Measurements from ENCODE around the gene SNPH. TPM values are rescaled to one million over a fixed set of nuclear protein-coding genes. Genes with fewer than 3 reads are reported as not detected.
"Not testable (repeated sequence)": the region's sequence is repeated elsewhere in the genome, so short reads cannot be mapped to it uniquely, and the experiment has no call there.

SNPH gene
- total and polyA plus RNA-seq, 2 of the 8 experiments (the other 6 are each of a cell fraction or from before 2014, with no cell fraction given) = 0.98 to 4.9 TPM

DNA sequence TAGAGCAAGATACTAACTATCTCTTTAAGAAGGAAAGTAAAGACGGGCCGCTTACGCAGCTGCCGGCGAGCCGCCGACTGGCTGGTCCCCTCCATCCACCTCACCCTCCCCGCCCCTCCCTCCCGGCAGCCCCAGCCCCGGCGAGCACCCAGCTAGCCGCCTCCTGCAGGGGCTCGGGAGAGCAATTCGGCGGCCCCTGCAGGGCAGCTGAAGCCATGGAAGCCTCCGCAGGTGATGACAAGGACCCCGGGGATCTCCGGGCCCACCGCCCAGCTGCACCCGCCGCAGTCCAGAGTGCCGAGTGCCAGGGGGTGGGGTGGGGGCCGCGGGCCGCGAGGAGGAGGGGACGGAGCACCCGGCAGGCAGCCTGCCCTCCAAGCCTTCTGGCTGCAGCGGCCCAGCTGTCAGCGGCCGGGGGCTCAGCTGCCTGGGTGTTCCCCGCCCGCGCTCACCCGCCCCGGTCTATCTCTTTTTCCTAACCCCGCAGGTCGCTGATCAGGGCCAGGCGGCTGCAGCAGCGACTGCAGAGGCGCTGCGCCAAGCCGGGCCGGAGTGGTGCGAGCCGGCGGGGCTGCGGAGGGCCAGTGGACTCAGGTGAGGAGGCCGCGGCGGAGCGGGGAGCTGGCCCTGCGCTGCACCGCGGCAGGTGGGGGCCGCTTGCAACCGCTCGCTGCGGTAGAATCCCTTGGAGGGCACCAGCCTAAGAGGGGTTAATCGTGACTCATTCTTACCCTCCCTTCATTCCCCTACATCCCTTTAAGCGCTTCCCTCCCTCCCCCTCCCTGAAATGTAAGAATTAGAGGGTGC is at the start of gene SNPH (continued):
- TF ChIP-seq JUND (IDR thresholded peaks at IDR 0.05; ENCODE audit: low read length) = peak; percentile 92
- no peak for TF ChIP-seq TAF7 (optimal IDR thresholded peaks at IDR 0.05; ENCODE audit: borderline replicate concordance, low read depth, low read length)

GRCh38 chr20:1216527-1217427 is 49.3 kb upstream of the SNPH start:
- POLR2A ChIA-PET (ENCODE audit: partially characterized antibody) = interaction anchor here (1.2 to 1.3 kb wide), 2 partner anchors 9 to 21 kb away, joined by 4 read pairs; no protein-coding TSS in a partner anchor
- not testable (repeated sequence) for H2BK15ac ChIP-seq (ENCODE audit: low read length); FAIRE-seq; H4K5ac ChIP-seq (ENCODE audit: insufficient read length, low read depth, low read length); H3K23me2 ChIP-seq (ENCODE audit: low read depth, low read length); H3K79me1 ChIP-seq (ENCODE audit: low read depth, low read length); H3K4ac ChIP-seq (replicated peaks; ENCODE audit: insufficient read length, low read depth, low read length); H3K4me2 ChIP-seq (ENCODE audit: insufficient read depth in 1 of 2, low read depth in 2 of 2, low read length in 2 of 2); H3K56ac ChIP-seq (replicated peaks; ENCODE audit: insufficient read length, low read depth, low read length); H4K91ac ChIP-seq (replicated peaks; ENCODE audit: insufficient read length, low read length); H2BK12ac ChIP-seq (ENCODE audit: low read depth, low read length); H3K23ac ChIP-seq (ENCODE audit: insufficient read length); H4K8ac ChIP-seq (ENCODE audit: extremely low read depth, insufficient read depth, low read length); H3K18ac ChIP-seq (ENCODE audit: extremely low read depth, low read length); H2BK20ac ChIP-seq (ENCODE audit: low read length); H4K20me1 ChIP-seq (replicated peaks in 1 of 2; ENCODE audit: control insufficient read depth in 1 of 2, insufficient read depth in 2 of 2, low read length in 2 of 2); H3K27ac ChIP-seq (ENCODE audit: low read depth, low read length); DNase-seq (ENCODE audit: low read depth in 1 of 2, low spot score in 2 of 2); H3K9ac ChIP-seq (replicated peaks in 1 of 4; ENCODE audit: extremely low read depth in 1 of 4, low read depth in 3 of 4, low read length in 3 of 4); H3K14ac ChIP-seq (ENCODE audit: insufficient read length); H2BK5ac ChIP-seq (ENCODE audit: low read depth, low read length); H2AK5ac ChIP-seq (ENCODE audit: low read depth, low read length); H3K4me3 ChIP-seq (ENCODE audit: extremely low read depth in 1 of 4, insufficient read depth in 2 of 4, low read depth in 3 of 4, low read length in 4 of 4); H2AFZ ChIP-seq (ENCODE audit: low read length); H3K79me2 ChIP-seq (ENCODE audit: control insufficient read depth in 1 of 2, insufficient read depth in 2 of 2, low read length in 2 of 2); H3K36me3 ChIP-seq (ENCODE audit: control insufficient read depth in 2 of 4, insufficient read depth in 4 of 4, low read length in 3 of 4); H3K27me3 ChIP-seq (replicated peaks in 1 of 4; ENCODE audit: control insufficient read depth in 3 of 4, extremely low read depth in 1 of 4, insufficient read depth in 3 of 4, low read length in 3 of 4); H2BK120ac ChIP-seq (replicated peaks; ENCODE audit: low read depth, low read length); H3K9me3 ChIP-seq (ENCODE audit: insufficient read depth in 2 of 2, low read depth in 1 of 2, low read length in 1 of 2)
- 85% methylated on average over 19 of the region's 19 CpGs; no CpG with 5 or more reads in 1 of the 2 experiments for WGBS, 2 experiments (ENCODE audit: extremely low coverage in 1 of 2, insufficient coverage in 1 of 2, insufficient read length in 1 of 2, insufficient replicate concordance in 2 of 2, low coverage in 1 of 2, low lambda C conversion rate in 2 of 2, missing lambda C conversion rate in 1 of 2)
- peaks cover 0 to 10% (median 0%) of the 10 kb centered on the region in 4 experiments; a peak in 3 of 7 replicates for H3K4me1 ChIP-seq (replicated peaks in 1 of 4; ENCODE audit: control insufficient read depth in 3 of 4, insufficient read depth in 4 of 4, low read length in 3 of 4)
- CTCF ChIA-PET (ENCODE audit: partially characterized antibody) = interaction anchor here (0.6 to 1.1 kb wide), 2 partner anchors 22 to 163 kb away, joined by 3 read pairs; no protein-coding TSS in a partner anchor

All from H1 (cell line).